Measurements from ENCODE around the gene GMDS. TPM values are rescaled to one million over a fixed set of nuclear protein-coding genes. Genes with fewer than 3 reads are reported as not detected.

The GMDS gene
- polyA plus RNA-seq, 1 of the 3 experiments (the other 2 are of a cell fraction) = 12.3 TPM

DNA sequence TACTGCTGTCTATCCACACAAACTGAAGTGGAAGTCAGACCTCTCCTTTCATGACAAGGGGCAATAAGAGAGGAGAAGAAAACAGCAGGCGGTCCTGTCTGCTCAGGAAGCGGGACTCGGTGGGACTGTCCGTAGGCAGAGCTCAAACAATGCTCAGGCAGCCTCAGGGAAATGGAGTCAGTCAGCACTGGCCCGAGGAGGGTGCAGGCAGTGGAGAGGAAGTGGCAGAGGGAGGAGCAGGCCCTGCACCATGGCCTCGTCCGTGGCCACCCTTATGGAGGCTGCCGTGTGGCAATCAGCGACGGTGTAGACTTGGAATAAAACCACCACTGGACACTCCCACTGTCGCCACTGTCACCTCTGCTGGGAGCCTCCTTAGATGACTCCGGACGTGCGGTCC lies 616.1 kb downstream of the GMDS start:
- no peak overlapping the region for H3K27ac ChIP-seq (ENCODE audit: low read depth in 2 of 2, low read length in 1 of 2)
- H3K36me3 ChIP-seq (replicated peaks in 1 of 2; ENCODE audit: control insufficient read depth in 1 of 2, insufficient read depth in 2 of 2, low read length in 1 of 2) = peaks cover 0 to 2% of the 10 kb centered on the region in 2 experiments
- H3K4me3 ChIP-seq (ENCODE audit: low read depth in 2 of 2, low read length in 1 of 2) = no peak overlapping the region
- H3K4me1 ChIP-seq (ENCODE audit: control insufficient read depth in 1 of 2, insufficient read depth in 2 of 2, low read depth in 1 of 2, low read length in 1 of 2) = peaks cover 0 to 16% of the 10 kb centered on the region in 2 experiments; a peak in 2 of 4 replicates
- CTCF ChIA-PET = no interaction called here
- no peaks in the 10 kb centered on the region for H4K20me1 ChIP-seq (ENCODE audit: insufficient read depth)
- WGBS (ENCODE audit: low lambda C conversion rate) = 96% methylated on average over 11 of the region's 14 CpGs
- H3K9me3 ChIP-seq = no peaks in the 10 kb centered on the region
- H3K4me2 ChIP-seq = no peak overlapping the region
- no peak for DNase-seq
- POLR2A ChIA-PET = no interaction called here
- H3K79me2 ChIP-seq (ENCODE audit: insufficient read depth) = no peaks in the 10 kb centered on the region
- H3F3A ChIP-seq (replicated peaks; ENCODE audit: insufficient read depth) = no peaks in the 10 kb centered on the region
- TF ChIP-seq GATA2 (CRISPR knock-in tag; IDR thresholded peaks at IDR 0.05) = no peak
- TF ChIP-seq RAD21 (IDR thresholded peaks at IDR 0.05; ENCODE audit: low read length) = no peak
- TF ChIP-seq, protein P1, sequence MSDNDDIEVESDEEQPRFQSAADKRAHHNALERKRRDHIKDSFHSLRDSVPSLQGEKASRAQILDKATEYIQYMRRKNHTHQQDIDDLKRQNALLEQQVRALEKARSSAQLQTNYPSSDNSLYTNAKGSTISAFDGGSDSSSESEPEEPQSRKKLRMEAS (IDR thresholded peaks at IDR 0.05; ENCODE audit: low read depth) = no peak
- TF ChIP-seq, protein P2, sequence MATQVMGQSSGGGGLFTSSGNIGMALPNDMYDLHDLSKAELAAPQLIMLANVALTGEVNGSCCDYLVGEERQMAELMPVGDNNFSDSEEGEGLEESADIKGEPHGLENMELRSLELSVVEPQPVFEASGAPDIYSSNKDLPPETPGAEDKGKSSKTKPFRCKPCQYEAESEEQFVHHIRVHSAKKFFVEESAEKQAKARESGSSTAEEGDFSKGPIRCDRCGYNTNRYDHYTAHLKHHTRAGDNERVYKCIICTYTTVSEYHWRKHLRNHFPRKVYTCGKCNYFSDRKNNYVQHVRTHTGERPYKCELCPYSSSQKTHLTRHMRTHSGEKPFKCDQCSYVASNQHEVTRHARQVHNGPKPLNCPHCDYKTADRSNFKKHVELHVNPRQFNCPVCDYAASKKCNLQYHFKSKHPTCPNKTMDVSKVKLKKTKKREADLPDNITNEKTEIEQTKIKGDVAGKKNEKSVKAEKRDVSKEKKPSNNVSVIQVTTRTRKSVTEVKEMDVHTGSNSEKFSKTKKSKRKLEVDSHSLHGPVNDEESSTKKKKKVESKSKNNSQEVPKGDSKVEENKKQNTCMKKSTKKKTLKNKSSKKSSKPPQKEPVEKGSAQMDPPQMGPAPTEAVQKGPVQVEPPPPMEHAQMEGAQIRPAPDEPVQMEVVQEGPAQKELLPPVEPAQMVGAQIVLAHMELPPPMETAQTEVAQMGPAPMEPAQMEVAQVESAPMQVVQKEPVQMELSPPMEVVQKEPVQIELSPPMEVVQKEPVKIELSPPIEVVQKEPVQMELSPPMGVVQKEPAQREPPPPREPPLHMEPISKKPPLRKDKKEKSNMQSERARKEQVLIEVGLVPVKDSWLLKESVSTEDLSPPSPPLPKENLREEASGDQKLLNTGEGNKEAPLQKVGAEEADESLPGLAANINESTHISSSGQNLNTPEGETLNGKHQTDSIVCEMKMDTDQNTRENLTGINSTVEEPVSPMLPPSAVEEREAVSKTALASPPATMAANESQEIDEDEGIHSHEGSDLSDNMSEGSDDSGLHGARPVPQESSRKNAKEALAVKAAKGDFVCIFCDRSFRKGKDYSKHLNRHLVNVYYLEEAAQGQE (IDR thresholded peaks at IDR 0.05; ENCODE audit: low read depth, low read length) = no peak
- TF ChIP-seq, protein P3, sequence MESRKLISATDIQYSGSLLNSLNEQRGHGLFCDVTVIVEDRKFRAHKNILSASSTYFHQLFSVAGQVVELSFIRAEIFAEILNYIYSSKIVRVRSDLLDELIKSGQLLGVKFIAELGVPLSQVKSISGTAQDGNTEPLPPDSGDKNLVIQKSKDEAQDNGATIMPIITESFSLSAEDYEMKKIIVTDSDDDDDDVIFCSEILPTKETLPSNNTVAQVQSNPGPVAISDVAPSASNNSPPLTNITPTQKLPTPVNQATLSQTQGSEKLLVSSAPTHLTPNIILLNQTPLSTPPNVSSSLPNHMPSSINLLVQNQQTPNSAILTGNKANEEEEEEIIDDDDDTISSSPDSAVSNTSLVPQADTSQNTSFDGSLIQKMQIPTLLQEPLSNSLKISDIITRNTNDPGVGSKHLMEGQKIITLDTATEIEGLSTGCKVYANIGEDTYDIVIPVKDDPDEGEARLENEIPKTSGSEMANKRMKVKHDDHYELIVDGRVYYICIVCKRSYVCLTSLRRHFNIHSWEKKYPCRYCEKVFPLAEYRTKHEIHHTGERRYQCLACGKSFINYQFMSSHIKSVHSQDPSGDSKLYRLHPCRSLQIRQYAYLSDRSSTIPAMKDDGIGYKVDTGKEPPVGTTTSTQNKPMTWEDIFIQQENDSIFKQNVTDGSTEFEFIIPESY (IDR thresholded peaks at IDR 0.05; ENCODE audit: borderline replicate concordance, low read depth) = no peak
- no peak for TF ChIP-seq FOXJ3 (CRISPR knock-in tag; IDR thresholded peaks at IDR 0.05)
- TF ChIP-seq NFIC (IDR thresholded peaks at IDR 0.05; ENCODE audit: borderline replicate concordance) = no peak
- no peak for TF ChIP-seq TCF12 (IDR thresholded peaks at IDR 0.05)
- no peak for TF ChIP-seq TAF1 (IDR thresholded peaks at IDR 0.05; ENCODE audit: borderline replicate concordance, low read depth, low read length)
- no peak for TF ChIP-seq POLR2AphosphoS5 (IDR thresholded peaks at IDR 0.05; ENCODE audit: low read depth, low read length)
- no peak for TF ChIP-seq RFX5 (IDR thresholded peaks at IDR 0.05; ENCODE audit: low read length)
- no peak for TF ChIP-seq MXI1 (IDR thresholded peaks at IDR 0.05; ENCODE audit: low read depth, low read length)
- no peak for TF ChIP-seq NRF1 (IDR thresholded peaks at IDR 0.05; ENCODE audit: low read depth, low read length)
- TF ChIP-seq, protein P4, sequence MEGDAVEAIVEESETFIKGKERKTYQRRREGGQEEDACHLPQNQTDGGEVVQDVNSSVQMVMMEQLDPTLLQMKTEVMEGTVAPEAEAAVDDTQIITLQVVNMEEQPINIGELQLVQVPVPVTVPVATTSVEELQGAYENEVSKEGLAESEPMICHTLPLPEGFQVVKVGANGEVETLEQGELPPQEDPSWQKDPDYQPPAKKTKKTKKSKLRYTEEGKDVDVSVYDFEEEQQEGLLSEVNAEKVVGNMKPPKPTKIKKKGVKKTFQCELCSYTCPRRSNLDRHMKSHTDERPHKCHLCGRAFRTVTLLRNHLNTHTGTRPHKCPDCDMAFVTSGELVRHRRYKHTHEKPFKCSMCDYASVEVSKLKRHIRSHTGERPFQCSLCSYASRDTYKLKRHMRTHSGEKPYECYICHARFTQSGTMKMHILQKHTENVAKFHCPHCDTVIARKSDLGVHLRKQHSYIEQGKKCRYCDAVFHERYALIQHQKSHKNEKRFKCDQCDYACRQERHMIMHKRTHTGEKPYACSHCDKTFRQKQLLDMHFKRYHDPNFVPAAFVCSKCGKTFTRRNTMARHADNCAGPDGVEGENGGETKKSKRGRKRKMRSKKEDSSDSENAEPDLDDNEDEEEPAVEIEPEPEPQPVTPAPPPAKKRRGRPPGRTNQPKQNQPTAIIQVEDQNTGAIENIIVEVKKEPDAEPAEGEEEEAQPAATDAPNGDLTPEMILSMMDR (IDR thresholded peaks at IDR 0.05) = no peak
- TF ChIP-seq SMC3 (IDR thresholded peaks at IDR 0.05; ENCODE audit: low read depth, low read length) = no peak
- no peak for TF ChIP-seq JUND (IDR thresholded peaks at IDR 0.05)
- TF ChIP-seq, protein P5, sequence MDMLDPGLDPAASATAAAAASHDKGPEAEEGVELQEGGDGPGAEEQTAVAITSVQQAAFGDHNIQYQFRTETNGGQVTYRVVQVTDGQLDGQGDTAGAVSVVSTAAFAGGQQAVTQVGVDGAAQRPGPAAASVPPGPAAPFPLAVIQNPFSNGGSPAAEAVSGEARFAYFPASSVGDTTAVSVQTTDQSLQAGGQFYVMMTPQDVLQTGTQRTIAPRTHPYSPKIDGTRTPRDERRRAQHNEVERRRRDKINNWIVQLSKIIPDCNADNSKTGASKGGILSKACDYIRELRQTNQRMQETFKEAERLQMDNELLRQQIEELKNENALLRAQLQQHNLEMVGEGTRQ (IDR thresholded peaks at IDR 0.05; ENCODE audit: borderline replicate concordance, low read depth, low read length) = no peak
- no peak for TF ChIP-seq TEAD4 (IDR thresholded peaks at IDR 0.05; ENCODE audit: borderline replicate concordance, insufficient read depth)
- no peak for TF ChIP-seq MEF2A (IDR thresholded peaks at IDR 0.05; ENCODE audit: borderline replicate concordance, low read depth)
- H3K9me2 ChIP-seq = no peaks in the 10 kb centered on the region
- no peaks in the 10 kb centered on the region for H3K27me3 ChIP-seq (ENCODE audit: insufficient read depth)
- no peak overlapping the region for H2AFZ ChIP-seq (ENCODE audit: low read depth)
- H3K9ac ChIP-seq = no peak overlapping the region

All from SK-N-SH (cell line).